ENCODE data around the gene MTCL1.

MTCL1 gene

DNA sequence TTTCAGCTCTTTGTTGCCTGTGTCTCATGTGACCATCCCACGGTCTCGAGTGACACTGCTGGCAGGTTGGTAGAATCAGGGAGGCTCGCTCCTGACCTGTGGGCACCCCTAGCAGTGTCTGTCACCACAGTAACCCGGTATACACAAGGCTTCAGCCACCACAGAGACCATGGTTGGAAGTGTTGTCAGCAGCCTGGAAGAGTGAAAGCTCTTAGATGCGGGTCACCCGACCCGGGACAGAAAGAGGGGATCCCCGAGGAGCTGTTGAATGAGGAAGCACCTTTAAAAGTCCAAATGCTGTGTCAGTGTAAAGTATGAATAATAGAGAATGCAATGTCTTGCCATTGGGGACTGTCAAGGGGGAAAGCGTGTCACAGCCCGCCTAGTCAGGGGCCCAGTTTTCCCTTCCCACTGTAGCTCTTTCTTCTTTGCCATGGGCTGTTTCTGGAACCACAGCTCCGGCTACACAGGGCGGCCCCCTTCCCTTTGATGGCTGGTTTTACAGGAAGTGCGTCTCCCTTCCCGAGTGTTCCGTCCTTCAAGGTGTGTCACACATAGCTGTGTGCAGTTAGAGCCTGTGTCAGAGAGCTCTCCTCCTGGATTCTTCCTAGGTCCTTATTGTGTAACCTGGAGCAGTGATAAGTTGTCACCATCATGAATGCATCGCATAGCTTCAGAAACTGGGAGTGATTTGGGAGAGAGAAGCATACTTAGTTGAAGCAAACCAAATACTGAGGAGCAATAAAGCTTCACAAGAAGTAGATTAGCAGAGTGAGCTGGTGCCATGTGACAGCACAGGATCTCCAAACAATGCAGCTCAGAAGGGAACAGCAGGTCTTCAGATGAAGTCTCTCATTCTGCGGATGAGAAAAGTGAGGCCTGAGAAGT is 81.4 kb downstream of the MTCL1 start:
- 94% methylated on average over 17 of the region's 17 CpGs for WGBS

DNA sequence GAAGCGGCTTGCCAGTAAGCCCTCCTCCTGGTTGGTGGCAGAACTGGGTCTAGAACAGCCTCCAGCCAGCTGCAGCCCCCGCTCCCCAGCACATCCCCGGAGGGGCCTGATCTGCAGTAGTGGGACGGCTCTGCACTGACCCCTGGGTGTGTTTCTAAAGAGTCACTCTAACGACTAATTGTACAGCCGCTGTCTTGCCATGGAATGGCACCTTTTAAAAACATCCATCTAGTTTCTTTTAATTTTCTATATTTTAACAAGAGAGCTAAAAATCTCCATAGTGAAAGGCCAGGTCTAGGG is 82.0 kb downstream of the MTCL1 start:
- Histone ChIP-seq H3K27me3 (ENCODE audit: insufficient read depth, low read length) (no peaks in the 10 kb centered on the region), H3K27ac (ENCODE audit: low read depth, low read length) (no peak overlapping the region), H3K4me1 (ENCODE audit: insufficient read depth, low read length) (peaks cover 10% of the 10 kb centered on the region), H3K36me3 (ENCODE audit: insufficient read depth, low read length) (peaks cover 55% of the 10 kb centered on the region), H3K9ac (ENCODE audit: low read depth, low read length) (no peak overlapping the region), H3K9me3 (ENCODE audit: insufficient read depth, low read depth, low read length) (no peaks in the 10 kb centered on the region), H3K4me3 (ENCODE audit: low read length) (no peak overlapping the region)
- WGBS, result 87% methylated on average over 6 of the region's 6 CpGs

More for the DNA sequence above, 81.4 kb downstream of the MTCL1 start:
- Histone ChIP-seq H3K27ac (ENCODE audit: low read depth, low read length) (no peak overlapping the region), H3K4me1 (ENCODE audit: insufficient read depth, low read length) (peaks cover 9% of the 10 kb centered on the region), H3K27me3 (ENCODE audit: insufficient read depth, low read length) (no peaks in the 10 kb centered on the region), H3K9me3 (ENCODE audit: insufficient read depth, low read depth, low read length) (no peaks in the 10 kb centered on the region), H3K4me3 (ENCODE audit: low read length) (no peak overlapping the region), H3K9ac (ENCODE audit: low read depth, low read length) (no peak overlapping the region), H3K36me3 (ENCODE audit: insufficient read depth, low read length) (peaks cover 55% of the 10 kb centered on the region)

DNA sequence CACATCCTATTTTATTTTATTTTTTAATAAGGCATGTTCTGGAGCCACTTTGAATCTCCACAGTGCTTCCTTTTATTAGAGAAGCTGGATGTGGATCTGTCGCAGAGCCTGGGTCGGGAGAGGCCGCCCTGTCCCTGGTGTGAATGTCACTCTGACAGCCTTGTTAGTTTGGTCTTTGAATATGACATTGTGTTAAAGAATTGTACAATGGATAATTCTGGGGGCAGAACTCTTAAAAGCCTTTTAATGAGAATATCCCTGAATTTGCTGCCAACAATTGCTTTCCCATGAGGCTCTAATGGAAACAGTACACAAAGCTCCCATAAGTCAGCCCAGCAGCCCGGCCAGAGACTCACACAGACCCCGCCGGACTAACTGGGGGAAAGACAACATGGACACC is 82.4 kb downstream of the MTCL1 start:
- no peak overlapping the region for H3K27ac ChIP-seq (ENCODE audit: low read depth, low read length)
- 99% methylated on average over 6 of the region's 6 CpGs for WGBS
- no peaks in the 10 kb centered on the region for H3K27me3 ChIP-seq (ENCODE audit: insufficient read depth, low read length)
- no peaks in the 10 kb centered on the region for H3K9me3 ChIP-seq (ENCODE audit: insufficient read depth, low read depth, low read length)
- H3K36me3 ChIP-seq (ENCODE audit: insufficient read depth, low read length), result peaks cover 55% of the 10 kb centered on the region
- H3K9ac ChIP-seq (ENCODE audit: low read depth, low read length), result no peak overlapping the region
- H3K4me1 ChIP-seq (ENCODE audit: insufficient read depth, low read length), result peaks cover 10% of the 10 kb centered on the region
- H3K4me3 ChIP-seq (ENCODE audit: low read length), result no peak overlapping the region

DNA sequence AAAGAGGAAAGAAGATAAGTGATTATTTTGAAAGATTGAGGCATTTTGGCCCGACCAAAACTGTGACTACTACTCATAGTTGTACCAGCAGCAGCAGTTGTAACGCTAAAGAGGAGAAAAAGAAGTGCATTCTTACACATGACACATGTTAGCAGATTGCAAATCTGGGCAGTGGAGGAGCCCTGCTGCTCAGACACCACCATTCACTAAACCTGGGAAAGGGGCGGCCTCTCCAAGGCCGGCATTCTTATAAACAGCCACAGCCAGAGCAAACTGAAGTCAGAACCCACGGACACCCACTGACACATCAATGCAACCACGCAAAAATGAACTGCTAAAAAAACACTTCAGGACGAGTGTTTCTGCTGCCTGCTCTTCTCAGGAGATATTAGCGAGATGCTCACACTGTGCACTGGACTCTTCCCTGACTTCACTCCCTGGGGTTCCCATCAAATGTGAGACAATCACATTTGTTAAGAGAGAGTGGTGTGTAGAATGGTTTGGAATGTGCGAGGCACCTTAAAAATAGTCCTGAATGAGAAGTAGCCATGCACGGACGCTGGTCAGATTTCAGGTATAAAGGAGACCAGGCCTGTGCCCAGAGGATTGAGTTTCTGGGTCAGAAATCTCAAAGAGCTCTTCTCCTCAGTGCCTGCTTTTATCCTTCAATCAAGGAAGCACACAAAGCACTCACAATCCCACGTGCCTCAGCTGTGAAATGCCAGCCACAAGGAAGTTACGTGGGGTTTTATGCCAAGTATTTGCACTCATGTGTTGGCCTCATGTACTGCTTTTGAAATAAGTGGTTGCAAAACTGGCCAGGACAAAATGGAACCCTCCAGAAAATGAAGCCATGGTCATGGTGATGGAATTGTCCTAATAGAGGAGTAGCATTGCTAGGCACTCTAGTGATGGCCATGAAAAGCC is 83.4 kb downstream of the MTCL1 start:
- H3K27ac ChIP-seq (ENCODE audit: low read depth, low read length), result no peak overlapping the region
- no peak overlapping the region for H3K9ac ChIP-seq (ENCODE audit: low read depth, low read length)
- WGBS, result 93% methylated on average over 13 of the region's 13 CpGs
- H3K9me3 ChIP-seq (ENCODE audit: insufficient read depth, low read depth, low read length), result no peaks in the 10 kb centered on the region
- no peaks in the 10 kb centered on the region for H3K27me3 ChIP-seq (ENCODE audit: insufficient read depth, low read length)
- no peak overlapping the region for H3K4me3 ChIP-seq (ENCODE audit: low read length)
- peaks cover 54% of the 10 kb centered on the region for H3K36me3 ChIP-seq (ENCODE audit: insufficient read depth, low read length)
- H3K4me1 ChIP-seq (ENCODE audit: insufficient read depth, low read length), result peaks cover 18% of the 10 kb centered on the region

DNA sequence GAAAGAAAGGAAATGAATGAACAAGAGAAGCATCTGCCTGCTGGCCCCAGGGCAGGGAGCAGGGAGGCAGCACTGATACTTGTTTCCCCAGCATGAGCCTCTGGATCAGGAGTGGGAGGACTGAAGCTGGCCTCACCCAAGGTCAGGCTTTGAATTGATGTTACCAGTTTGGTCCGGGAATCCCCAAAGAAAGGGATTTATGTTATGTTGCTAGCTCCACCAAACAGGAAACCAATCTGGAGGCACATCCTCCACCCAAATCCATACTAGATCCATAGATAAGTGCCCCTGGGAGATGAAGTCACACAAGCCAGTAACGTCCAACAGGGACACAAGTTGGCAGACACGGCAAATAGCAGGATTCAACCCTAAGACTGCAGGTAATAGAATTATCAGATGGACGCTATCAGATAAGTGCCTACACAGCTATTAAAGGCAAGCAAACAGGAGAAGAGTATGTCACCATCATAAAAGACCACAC is 85.9 kb downstream of the MTCL1 start:
- no peaks in the 10 kb centered on the region for H3K27me3 ChIP-seq (ENCODE audit: insufficient read depth, low read length)
- H3K36me3 ChIP-seq (ENCODE audit: insufficient read depth, low read length), result peaks cover 35% of the 10 kb centered on the region
- no peaks in the 10 kb centered on the region for H3K9me3 ChIP-seq (ENCODE audit: insufficient read depth, low read depth, low read length)
- H3K4me1 ChIP-seq (ENCODE audit: insufficient read depth, low read length), result peaks cover 42% of the 10 kb centered on the region
- H3K9ac ChIP-seq (ENCODE audit: low read depth, low read length), result no peak overlapping the region
- WGBS, result 82% methylated on average over 3 of the region's 4 CpGs
- H3K27ac ChIP-seq (ENCODE audit: low read depth, low read length), result 0 out of 2 replicates have a peak overlapping the region, but pooled peaks have one; percentile 0
- no peak overlapping the region for H3K4me3 ChIP-seq (ENCODE audit: low read length)

DNA sequence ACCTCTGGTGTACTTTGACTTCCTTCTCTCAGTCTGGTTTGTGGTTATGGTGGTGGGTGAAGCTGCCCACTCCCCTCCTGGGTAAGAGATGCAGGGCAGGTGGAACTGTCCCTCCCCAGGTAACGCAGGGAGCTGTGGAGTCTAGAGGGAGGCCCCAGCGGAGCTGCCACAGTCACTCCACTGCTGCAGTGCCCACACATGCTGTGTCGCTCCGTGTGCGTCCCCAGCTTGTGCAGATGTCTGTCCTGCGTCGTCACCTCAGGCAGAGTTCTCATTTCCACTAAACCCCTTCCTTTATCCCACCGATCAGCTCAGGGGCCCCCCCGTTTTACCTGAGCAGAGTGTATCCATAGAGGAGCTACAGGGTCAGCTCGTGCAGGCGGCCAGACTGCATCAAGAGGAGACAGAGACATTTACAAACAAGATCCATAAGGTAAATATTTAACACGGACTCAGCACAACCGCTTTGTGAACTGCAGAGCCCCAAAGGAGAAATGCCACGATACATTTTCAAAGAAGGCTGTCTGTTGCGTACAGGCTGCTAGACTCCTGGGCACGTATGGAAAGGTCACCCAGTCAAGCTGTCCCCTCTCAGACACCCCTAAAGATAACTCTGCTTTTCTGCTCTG is 87.4 kb downstream of the MTCL1 start:
- Histone ChIP-seq H3K9me3 (ENCODE audit: insufficient read depth, low read depth, low read length) (no peaks in the 10 kb centered on the region), H3K9ac (ENCODE audit: low read depth, low read length) (no peak overlapping the region), H3K27me3 (ENCODE audit: insufficient read depth, low read length) (no peaks in the 10 kb centered on the region), H3K4me1 (ENCODE audit: insufficient read depth, low read length) (peaks cover 50% of the 10 kb centered on the region), H3K4me3 (ENCODE audit: low read length) (no peak overlapping the region), H3K27ac (ENCODE audit: low read depth, low read length) (no peak overlapping the region), H3K36me3 (ENCODE audit: insufficient read depth, low read length) (peaks cover 38% of the 10 kb centered on the region)
- 92% methylated on average over 16 of the region's 16 CpGs for WGBS

DNA sequence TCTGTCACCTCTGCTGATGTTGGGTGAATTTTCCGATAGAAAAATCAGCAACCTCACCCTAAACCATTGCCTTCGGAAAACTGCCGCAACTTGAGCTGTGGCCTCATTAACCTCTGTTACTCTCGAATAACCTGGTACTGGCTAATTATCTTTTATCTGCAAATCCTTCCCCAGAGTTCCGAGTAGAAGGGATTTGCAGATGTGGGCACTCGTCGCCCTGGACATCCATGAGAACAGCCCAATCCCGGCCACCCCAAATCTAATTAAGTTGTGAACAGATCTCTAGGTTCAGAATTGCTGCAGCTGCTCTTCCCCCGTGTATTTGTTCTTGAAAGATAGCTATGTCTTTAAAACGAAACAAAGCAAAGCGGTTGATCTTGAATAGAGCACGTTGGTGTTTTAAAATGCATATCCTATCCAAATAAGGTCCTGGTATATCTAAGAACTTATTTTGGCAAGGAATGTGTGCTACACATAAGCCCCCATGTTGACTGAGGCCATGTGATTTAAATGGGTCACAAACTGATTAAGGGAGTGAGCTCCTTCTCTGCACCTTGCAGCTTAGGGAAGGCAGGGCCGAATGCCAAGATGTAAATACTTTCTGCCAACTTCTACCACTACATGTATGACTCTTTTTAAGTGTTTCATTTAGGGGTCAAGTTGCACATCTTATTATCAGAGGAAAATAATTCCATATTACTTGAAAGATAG is 88.2 kb downstream of the MTCL1 start:
- H3K4me1 ChIP-seq (ENCODE audit: insufficient read depth, low read length), result peaks cover 50% of the 10 kb centered on the region
- peaks cover 40% of the 10 kb centered on the region for H3K36me3 ChIP-seq (ENCODE audit: insufficient read depth, low read length)
- no peaks in the 10 kb centered on the region for H3K27me3 ChIP-seq (ENCODE audit: insufficient read depth, low read length)
- no peak overlapping the region for H3K4me3 ChIP-seq (ENCODE audit: low read length)
- WGBS, result 90% methylated on average over 13 of the region's 13 CpGs
- H3K9me3 ChIP-seq (ENCODE audit: insufficient read depth, low read depth, low read length), result no peaks in the 10 kb centered on the region
- no peak overlapping the region for H3K27ac ChIP-seq (ENCODE audit: low read depth, low read length)
- H3K9ac ChIP-seq (ENCODE audit: low read depth, low read length), result no peak overlapping the region

DNA sequence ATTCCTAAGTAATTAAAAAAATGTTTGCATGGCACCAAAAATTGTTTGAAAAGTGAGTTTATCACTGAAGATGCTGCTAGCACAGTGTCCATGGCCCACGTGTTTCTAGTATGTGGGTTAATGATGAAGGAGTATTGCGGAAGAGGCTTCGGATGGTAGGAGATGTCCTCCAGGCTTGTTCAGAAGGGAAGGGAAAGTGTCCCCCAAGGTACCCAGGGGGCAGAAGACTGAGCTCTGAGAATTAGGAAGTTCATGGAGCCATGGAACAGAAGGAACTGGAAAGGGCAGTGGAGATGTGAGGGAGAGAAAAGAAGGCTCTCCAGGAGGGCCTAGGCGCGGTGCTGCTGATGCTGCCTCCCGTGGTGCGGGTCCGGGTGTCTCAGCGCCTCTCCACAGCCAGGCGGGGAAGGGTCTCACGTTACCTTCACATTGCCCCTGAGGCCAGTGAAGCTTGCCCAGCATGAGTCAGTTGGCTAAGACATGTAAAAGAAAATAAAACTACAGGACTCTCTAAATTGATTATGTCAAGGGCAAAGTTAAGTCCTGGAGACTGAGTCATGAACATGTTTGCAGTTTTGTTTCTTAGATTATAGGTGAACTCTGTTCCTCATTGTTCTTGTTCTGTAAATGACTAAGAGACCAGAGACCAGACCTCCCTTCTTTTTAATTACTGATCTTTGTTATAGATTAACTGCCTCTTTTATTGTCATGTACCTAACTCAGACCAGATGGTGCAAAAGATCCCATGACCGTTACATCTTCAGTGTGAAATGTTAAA is 89.0 kb downstream of the MTCL1 start:
- Histone ChIP-seq H3K27me3 (ENCODE audit: insufficient read depth, low read length) (no peaks in the 10 kb centered on the region), H3K27ac (ENCODE audit: low read depth, low read length) (peak overlapping the region; percentile 72; the same call in 1 of the 2 replicates), H3K9me3 (ENCODE audit: insufficient read depth, low read depth, low read length) (no peaks in the 10 kb centered on the region), H3K4me1 (ENCODE audit: insufficient read depth, low read length) (peaks cover 50% of the 10 kb centered on the region), H3K36me3 (ENCODE audit: insufficient read depth, low read length) (peaks cover 37% of the 10 kb centered on the region), H3K9ac (ENCODE audit: low read depth, low read length) (no peak overlapping the region), H3K4me3 (ENCODE audit: low read length) (no peak overlapping the region)
- WGBS, result 81% methylated on average over 12 of the region's 12 CpGs

DNA sequence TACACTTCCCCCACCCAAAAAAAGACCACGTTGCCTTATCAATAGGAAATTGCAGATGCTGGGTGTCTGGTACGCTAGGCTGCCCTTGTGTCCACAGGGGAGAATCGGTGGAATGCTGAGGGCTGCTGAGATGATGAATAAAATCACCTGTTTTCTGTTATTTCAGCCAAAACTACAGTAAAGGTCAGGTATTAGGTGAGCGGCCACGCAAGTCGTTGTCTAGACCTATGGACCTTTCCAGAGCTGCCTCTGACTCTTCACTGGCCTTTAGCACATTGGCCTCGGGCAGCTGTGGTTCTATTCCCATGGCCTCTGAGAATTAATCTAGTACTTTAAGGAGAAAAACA is 89.6 kb downstream of the MTCL1 start:
- H3K27me3 ChIP-seq (ENCODE audit: insufficient read depth, low read length), result no peaks in the 10 kb centered on the region
- no peaks in the 10 kb centered on the region for H3K9me3 ChIP-seq (ENCODE audit: insufficient read depth, low read depth, low read length)
- peaks cover 54% of the 10 kb centered on the region for H3K4me1 ChIP-seq (ENCODE audit: insufficient read depth, low read length)
- H3K27ac ChIP-seq (ENCODE audit: low read depth, low read length), result peak overlapping the region; percentile 72
- WGBS, result 87% methylated on average over 7 of the region's 7 CpGs
- no peak overlapping the region for H3K4me3 ChIP-seq (ENCODE audit: low read length)
- H3K36me3 ChIP-seq (ENCODE audit: insufficient read depth, low read length), result peaks cover 37% of the 10 kb centered on the region
- H3K9ac ChIP-seq (ENCODE audit: low read depth, low read length), result 0 out of 2 replicates have a peak overlapping the region, but pooled peaks have one; percentile 8
